GM21367 (cell line): ENCODE results near the gene OBP2A.
"Not testable (repeated sequence)": the region's sequence is repeated elsewhere in the genome, so short reads cannot be mapped to it uniquely, and the experiment has no call there.

Source experiments
- ATAC-seq: cut with Tn5 transposase; IDR thresholded peaks from one replicate; pipeline ENCODE4 v1.9.1; 2021; ENCODE audit not compliant: unreplicated experiment

The OBP2A gene, protein sequence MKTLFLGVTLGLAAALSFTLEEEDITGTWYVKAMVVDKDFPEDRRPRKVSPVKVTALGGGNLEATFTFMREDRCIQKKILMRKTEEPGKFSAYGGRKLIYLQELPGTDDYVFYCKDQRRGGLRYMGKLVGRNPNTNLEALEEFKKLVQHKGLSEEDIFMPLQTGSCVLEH

DNA sequence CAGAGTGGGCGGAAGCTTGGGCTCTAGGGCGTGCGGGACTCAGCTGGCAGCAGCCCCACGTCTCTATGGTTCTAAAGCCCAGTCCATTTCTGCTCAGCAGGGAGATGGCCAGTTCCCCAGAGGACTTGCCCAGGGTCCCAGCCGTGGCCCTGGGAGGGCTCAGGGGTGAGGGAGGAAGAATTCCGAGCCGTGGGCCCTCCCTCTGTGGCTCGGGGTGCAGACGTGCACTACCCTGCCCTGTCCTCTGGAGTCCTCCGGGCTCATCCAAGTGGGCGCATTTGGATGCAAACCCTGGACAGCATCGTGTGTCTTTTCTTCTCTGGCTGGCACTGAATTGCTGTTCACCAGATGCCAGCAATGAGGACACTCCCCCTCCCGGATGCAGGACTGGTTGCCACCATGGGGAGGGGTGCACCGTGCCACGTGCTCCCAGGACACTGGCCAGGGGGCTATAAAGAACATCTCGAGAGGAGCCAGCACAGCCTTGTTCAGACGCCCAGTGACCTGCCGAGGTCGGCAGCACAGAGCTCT lies at the start of gene OBP2A:
Gene OBP2A, plus strand, starts transcription at position 481 of the 531 bp plus-strand sequence. CDS start 55 bp downstream, outside the sequence.
- ATAC-seq, result not testable (repeated sequence)

DNA sequence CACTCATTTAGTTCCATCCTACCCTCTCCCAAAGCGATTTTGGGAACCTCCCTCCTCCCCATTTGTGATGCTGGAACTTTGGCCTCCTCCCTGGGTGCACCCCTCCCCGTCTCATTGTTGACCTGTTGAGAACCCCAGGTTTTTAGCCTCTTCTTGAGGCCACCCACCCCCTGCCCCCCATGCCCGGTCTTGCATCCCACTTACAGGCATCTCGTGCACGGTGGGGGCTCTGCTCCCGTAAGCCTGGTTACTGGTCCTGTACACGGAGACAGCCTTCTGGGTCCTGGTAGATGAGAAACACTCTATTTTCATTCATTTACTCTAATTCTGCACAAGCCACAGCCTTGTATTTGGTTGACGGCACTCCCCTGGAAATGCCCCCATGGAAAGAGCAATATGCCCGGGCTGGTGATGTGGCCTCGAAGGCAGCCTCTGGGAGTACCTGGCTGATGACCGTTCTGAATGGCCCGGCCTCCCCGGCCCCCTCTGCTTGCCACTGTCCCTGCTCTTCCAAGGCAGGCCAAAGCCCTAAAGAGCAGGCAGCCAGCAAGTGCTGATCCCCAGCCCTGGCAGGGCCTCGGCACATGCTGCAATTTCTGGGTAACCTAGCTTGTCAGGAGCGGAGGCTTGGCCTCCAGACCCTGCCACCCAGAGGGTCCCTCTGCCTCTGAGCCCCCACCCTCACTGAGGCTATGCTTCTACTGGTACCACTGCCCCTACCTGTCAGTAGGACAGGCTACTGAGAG lies 47.4 kb upstream of the OBP2A start:
- ATAC-seq, result no peak

DNA sequence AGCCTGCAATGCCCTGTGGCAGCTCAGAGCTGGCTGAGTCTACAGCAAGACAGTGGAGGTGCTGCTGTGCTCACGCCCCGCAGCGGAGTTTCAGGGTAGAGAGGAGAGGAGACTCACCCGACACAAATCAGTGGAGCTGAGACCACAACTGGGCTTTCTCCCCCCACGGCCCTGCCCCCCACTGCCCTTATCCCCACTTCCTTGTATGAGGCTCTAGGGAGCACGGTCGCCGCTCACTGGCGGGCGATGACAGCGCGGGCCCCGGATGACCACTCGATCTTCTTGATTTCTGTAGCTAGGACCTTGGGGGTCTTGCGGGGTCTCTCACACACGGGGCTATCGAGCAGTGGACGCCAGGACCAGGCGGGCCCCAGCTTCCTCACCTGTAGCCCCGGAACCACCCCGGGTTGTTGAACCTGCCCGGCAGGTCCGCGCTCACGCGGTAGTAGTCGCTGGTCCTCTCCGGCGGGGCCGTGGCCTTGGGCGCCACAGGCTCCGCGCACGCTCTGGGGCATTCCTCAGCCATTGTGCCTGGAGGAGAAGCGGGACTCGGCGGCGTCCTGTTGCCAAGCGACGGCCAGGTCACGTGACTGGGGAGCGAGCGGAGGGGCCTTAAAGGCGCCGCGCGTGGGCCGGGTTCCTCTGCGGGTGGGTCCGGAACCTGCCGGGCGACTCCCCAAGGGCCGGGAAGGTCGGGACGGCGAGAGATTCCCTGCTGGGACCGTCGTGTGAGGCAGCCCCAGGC lies 46.4 kb upstream of the OBP2A start:
- ATAC-seq, result no peak

DNA sequence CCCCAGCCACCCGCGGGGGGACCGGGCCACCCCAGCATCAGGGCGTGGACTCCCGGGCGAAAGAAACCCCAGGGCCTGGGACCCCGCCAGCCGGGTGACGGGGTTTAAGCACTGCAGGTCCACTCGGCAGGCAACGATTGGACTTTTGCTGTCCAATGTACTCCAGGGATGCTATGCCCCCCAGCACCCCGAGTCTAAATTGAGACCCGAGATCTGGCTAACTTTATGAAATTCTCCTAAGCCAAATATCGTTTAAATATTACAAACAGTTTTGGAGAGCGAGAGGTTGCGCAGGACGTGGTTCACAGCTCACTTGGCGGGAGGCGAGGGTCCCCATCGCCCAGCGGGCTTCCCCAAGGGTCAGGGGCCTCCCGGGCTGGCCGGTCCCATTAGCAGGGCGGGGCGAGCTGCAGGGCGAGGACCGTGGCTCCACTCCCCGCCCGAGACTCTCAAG lies 45.8 kb upstream of the OBP2A start:
- no peak for ATAC-seq

DNA sequence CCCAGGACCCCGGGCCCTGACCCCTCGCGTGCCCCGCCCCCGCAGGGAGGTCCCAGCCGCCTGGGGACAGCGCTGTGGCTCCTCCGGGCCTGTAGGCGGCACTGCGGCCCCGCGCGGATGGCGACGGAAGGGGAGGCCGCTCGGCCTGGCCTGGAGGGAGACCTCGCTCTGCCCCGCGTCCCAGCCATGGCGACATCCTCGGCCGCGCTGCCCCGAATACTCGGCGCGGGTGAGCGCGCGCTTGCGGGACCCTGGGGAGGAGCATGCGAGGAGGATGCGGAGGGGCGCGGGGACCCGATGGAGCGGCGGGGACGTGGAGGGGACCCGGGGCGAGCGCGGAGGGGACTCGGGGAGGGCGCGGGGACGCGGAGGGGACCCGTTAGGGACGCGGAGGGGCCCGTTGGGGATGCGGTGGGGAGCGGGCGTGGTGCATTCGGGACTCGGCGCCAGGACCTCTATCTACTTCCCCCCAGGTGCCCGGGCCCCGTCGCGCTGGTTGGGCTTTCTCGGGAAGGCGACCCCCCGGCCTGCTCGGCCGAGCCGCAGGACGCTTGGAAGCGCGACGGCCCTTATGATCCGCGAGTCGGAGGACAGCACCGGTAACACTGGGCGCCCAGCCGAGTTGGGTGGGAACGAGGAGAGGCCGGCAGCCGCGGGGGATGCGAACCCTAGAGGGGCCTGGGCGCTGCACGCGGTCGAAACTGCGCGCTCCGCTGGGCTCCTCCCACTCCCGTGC lies 45.2 kb upstream of the OBP2A start, which contains the start of gene MRPS2:
Gene MRPS2, plus strand, starts transcription at position 158 of the 736 bp plus-strand sequence. Its CDS starts 29 bp downstream, at position 187.
- peak; percentile 67 for ATAC-seq

DNA sequence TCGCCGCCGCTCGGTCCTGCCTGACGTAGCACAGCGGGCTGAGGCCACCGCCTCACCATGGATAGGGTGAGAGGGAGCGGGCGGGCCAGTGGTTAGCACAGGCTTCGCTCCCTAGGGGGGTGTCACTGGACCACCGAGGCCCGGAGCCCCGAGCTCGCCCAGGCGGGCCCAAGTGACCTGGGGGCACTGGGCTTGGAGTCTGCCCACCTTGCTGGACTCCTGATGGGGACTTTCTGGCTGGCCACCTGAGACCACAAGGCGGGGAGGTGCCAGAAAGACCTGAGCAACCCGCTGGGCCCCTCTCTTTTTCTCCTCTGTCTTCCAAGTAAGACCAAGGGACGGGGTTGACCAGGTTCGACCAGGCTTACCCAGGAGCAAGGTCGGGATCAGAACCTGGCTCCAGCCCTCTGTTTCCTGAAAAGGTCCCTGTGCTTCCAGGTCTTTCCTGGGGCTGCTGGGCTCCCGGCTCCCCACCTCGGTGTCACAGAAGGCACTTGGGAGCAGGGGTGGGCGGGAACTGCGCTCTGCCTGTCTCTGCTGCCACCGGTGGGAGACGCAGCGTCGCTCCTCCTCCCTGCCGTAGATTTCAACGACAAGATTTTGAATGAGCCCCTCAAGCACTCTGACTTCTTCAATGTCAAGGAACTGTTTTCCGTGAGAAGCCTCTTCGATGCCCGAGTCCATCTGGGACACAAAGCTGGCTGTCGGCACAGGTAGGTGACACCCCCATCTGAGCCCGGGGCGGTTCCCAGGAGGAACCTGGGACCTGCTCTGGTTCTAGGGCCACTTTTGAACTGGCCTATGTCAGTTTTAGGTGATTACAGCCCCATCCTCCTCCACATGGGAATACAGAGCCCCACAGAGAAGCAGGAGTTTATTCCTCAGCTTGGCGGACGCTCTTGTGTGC lies 44.4 kb upstream of the OBP2A start:
- ATAC-seq, result no peak

DNA sequence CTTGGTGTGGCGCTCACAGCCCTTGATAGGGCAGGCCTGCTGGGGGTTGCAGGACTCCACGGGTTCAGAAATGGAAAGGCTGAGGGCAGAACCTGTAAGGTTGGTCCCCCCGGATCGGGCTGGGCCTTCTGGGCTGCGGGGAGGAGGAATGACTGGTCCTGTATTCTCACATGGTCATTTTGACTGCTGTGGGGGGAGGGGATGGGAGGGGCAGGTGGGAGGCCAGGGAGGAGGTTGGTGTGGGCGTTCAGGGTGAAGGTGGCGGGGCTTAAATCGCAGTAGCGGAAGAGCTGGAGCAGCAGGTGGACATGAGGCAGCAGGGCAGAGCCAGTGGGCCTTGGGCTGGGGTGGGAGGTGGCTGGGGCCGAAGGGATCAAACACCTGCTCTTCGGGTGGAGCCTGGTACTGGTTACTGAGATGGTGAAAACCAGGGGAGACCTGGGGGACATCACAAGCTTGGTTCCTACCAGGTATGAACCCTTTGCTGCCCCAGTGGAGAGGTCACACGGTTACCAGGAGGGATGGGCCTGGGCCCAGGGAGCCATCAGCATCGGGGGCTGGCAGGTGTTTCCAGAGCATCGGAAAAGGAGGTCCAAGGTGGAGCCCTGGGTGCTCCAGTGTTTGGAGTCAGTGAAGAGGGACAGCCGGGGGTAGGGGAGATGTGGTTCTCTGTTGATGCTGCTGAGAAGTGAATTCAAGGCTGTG lies 43.6 kb upstream of the OBP2A start:
- no peak for ATAC-seq

DNA sequence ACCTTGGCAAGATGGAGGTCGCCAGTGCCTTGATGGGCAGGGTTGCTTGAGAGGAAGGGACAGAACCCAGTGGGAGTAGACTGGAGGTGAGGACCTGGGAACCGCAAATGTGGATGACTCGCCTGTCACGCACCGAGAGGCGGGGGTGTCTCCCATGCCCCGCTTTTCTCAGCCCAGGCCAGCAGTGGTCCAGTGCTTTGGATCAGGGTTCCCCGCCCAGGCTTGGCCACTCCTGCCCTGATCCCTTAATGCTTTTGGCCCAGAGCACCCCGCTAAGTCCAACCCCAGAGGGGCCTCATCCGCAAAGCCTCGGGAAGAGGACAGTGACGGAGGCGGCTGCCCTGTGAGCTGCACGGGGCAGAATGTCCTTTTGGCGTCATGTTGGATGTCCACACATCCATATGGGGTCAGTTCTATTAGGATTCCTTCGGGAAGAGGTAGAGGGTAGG lies 43.0 kb upstream of the OBP2A start:
- ATAC-seq, result no peak

DNA sequence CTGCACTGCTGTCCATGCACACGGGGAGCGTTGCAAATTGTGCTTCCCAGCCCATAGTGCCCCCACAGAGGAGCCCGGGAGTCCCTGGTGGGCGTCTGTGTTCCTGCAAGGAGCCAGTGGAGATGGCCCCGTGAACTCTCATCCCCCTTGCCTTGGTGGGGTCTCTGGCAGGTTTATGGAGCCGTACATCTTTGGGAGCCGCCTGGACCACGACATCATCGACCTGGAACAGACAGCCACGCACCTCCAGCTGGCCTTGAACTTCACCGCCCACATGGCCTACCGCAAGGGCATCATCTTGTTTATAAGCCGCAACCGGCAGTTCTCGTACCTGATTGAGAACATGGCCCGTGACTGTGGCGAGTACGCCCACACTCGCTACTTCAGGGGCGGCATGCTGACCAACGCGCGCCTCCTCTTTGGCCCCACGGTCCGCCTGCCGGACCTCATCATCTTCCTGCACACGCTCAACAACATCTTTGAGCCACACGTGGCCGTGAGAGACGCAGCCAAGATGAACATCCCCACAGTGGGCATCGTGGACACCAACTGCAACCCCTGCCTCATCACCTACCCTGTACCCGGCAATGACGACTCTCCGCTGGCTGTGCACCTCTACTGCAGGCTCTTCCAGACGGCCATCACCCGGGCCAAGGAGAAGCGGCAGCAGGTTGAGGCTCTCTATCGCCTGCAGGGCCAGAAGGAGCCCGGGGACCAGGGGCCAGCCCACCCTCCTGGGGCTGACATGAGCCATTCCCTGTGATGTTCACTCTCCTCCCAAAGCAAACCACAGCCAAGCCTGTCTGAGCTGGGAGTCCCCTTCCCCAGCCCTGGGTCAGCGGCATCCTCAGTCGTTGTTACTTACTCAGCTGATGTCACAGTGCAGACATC lies 42.3 kb upstream of the OBP2A start:
- ATAC-seq, result no peak

DNA sequence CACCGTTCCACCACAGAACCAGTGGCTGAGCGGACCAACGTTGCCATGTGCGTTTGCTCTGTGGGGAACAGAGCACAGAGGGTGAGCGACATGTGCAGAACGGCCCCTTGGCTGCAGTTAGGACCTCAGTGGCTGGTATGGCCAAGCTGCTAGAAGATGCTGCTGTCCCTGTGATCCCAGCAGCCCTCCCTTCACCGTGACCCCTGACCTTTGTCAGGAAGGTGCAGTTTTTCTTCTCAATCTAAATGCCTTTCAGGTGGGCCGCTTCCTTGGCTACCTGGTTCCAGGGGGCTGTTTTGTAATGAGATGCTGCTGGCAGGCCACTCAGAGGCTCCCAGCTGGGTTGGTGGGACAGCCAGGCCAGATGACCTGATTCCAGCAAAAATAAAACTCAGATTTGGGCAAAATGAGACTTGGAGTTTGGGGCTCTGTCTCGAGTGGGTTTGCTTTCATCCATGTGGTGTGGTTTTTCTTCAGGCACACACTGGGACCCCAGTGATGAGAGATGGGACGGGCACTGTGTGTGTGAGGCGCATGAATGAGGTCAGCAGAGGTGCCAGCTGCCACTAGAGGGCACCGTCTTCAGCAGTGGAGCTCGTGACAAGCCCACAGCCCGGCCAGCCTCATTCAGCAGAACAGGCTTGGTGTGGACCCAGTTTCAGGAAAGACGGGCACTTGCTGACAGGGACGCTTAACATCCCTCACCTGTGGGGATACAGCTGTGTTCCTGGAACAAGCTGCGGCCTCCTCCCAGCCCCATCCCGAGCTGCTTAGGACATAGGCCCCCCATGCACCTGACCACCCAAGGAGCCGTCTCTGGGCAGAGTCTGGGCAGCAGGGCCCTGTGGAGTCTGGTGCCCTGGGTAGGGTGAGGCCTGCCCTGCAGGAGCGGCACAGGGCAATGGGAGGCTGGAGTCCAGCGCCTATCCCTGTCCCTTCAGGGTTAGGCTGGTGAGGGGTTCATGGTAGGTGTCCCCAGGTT lies 41.4 kb upstream of the OBP2A start:
- ATAC-seq, result no peak

DNA sequence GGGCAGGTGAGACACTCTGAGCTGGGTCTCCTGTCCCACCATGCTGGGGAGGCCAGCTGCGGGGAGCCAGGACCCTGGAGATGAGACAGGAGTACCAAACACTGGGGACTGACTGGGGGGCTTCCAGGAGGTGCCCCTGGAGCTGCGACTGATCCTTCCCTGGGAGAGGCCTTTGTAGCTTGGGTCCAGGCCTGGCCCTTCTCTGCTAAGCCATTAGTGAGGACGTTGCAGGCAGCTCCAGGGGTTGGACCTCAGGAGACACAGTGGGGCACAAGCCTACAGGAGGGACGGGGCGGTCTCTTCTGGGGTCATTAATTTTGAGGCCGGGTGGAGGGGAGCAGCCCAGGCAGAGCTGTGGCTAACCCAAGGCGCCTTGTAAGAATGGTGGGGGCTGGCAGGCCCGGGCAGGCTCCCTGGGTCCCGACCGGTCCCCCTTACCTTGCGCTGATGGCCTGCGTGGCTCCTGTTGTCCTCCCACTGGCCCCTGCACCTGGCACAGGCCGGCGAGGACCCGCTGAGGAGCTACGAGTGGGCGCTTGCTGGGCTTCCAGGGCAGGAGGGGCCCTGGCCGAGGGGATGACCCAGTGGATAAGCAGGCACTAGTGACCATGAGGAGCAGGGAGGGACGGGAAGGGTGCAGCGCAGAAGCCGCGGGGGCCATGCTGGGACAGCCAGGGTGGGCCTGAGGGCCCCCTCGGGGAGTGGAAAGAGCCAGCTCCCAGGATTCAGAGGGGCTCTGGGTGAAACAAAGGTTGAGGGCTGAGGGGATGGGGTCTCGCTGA lies 40.3 kb upstream of the OBP2A start:
- no peak for ATAC-seq

DNA sequence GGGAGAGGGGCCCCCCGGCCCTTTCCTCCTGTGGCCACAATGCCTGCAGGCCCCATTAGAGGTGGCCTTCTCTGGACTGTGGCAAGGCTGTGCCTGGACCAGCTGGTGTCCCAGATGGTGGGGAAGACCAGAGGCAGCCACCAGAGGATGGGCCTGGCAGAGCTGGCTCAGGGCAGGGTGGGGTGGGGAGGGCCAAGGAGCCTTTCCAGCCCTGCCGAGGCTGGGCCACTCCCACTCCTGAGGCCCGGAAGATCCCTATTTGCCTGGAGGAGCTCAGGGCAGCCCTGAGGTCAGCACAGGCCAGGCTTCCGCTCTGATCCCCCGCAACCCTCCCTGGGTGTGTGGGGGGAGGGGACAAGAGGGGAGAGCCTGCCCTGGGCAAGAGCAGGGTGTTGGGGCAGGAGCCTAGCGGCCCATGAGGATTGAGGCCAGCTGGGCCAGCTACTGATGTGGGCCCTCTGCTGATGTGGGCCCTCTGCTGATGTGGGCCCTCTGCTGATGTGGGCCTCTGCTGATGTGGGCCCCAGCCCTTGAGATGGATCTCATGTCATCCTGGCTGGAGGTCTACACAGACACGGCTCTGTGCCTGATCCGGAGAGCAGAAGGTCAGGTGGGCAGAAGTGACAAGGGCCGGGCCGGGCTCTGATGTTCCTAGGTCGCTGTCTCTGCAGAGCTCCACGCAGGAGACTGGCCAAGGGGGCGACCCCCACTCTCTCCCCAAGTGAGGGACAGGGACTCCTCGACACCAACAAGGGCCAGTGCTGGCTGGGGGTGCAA lies 39.4 kb upstream of the OBP2A start:
- ATAC-seq, result no peak

DNA sequence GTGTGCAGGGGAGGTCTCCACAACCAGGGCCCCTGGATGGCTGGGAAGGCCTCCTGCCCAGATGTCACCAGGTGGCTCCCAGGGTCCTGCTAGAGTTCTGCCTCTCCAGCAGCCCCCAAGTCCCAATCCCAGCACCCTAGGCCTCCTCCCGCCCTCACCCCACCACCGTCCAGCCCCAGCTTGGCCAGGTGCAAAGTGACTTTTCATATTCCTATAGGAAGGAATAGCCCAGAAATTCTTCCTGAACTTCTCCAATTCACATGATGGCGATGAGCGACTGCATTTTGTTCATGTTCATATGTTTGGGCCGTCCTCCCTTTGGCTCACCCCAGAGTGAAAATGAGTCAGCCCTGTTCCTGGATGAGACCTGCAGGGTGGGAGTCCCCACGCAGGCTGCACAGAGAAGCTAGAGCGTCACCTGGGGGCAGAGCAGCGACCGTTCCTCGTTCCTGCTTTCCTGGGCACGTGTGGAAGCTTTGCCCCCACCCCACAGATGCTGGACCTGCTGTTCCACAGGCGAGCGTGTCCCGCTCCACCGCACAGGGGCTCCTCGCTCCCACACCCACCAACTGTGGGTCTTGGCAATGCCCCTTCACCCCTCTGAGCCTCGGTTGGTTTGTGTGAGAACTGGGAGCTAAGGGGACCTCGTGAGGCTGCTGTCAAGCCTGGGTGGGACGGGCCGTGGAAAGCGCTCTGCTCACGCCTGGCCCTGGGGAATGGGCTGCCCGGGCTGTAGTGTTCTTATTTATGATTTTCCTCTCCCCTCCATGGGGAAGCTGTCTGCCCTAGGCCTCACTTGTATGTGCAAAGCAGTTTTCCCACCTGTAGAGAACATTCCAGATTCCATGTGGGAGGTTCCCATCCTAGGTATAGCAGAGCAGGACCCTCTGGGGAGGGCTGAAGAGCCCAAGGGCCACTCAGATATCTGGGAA lies 38.6 kb upstream of the OBP2A start:
- ATAC-seq, result no peak

DNA sequence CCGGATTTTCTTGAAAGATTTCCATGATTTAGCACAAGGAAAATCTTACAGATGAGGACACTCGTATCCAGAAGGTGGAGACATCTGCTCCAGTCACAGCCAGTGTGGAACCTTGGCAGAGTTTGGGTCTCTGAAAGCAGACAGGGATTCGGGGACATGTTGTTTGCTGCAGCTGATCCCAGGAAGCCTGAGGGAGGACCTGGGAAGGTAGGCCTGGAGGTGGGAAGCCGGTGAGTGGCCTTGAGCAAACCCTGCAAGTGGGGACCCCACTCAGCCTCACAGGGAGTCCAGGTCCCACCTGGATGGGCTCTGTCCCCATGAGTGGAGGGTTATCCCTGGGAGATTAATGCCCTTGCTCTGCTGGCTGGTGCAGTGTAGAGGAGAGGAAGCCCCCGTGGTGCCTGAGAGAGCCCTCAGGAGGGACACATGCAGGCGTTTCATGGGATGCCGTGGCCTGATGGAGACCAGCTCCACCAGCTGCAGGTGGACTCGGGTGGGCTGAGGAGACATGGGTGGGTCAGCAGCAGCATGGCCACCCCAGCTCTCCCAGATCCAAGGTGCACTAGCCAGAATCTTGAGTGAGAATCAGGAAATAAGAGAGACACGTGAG lies 37.6 kb upstream of the OBP2A start:
- no peak for ATAC-seq
